ENCODE results near the gene CIAO2A.

CIAO2A gene

DNA sequence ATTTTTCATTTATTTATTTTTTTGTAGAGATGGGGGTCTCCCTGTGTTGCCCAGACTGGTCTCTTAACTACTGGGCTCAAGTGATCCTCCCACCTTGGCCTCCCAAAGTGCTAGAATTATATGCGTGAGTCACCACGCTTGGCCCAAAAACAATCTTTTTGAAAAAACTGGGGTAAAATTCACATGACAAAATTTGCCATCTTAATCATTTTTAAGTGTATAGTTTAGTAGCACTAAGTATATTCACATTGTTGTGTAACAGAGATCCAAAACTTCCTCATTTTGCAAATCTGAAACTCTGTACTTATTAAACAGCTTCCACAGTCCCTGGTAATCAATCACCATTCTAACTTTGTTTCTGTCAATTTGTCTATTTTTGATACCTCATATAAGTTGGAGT, 7.3 kb upstream of the CIAO2A start:
- H3K4me1 ChIP-seq (ENCODE audit: control insufficient read depth in 1 of 2, insufficient read depth in 1 of 2, low read depth in 1 of 2, low read length in 1 of 2) = peaks cover 46 to 48% of the 10 kb centered on the region in 2 experiments
- no peak overlapping the region for H3K4me3 ChIP-seq (ENCODE audit: low read depth in 1 of 2, low read length in 1 of 2)
- no peaks in the 10 kb centered on the region for H3K27me3 ChIP-seq
- no peaks in the 10 kb centered on the region for H3K36me3 ChIP-seq
- H3K27ac ChIP-seq = peak overlapping the region; percentile 46
- TF ChIP-seq, protein P1, sequence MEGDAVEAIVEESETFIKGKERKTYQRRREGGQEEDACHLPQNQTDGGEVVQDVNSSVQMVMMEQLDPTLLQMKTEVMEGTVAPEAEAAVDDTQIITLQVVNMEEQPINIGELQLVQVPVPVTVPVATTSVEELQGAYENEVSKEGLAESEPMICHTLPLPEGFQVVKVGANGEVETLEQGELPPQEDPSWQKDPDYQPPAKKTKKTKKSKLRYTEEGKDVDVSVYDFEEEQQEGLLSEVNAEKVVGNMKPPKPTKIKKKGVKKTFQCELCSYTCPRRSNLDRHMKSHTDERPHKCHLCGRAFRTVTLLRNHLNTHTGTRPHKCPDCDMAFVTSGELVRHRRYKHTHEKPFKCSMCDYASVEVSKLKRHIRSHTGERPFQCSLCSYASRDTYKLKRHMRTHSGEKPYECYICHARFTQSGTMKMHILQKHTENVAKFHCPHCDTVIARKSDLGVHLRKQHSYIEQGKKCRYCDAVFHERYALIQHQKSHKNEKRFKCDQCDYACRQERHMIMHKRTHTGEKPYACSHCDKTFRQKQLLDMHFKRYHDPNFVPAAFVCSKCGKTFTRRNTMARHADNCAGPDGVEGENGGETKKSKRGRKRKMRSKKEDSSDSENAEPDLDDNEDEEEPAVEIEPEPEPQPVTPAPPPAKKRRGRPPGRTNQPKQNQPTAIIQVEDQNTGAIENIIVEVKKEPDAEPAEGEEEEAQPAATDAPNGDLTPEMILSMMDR (IDR thresholded peaks at IDR 0.05) = no peak
- no peaks in the 10 kb centered on the region for H3K9me3 ChIP-seq

DNA sequence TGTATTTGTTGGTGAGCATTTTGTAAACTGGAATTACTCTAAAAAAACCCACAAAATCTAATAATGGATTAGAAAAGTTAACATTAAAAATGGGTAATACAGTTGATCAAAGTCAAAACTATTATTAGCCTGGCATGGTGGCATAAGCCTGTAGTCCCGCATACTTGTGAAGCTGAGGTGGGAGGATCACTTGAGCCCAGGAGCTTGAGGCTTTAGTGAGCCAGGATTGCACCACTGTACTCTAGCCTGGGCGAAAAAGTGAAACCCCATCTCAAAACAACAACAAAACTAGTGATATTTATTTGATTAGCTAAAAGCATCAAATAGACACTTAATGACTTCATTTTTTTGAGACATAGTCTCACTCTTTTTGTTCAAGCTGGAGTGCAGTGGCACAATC, 5.7 kb upstream of the CIAO2A start:
- Histone ChIP-seq H3K27me3 (no peaks in the 10 kb centered on the region), H3K36me3 (no peaks in the 10 kb centered on the region), H3K27ac (no peak overlapping the region), H3K4me3 (ENCODE audit: low read depth in 1 of 2, low read length in 1 of 2) (no peak overlapping the region), H3K9me3 (no peaks in the 10 kb centered on the region), H3K4me1 (ENCODE audit: control insufficient read depth in 1 of 2, insufficient read depth in 1 of 2, low read depth in 1 of 2, low read length in 1 of 2) (peaks cover 46 to 48% of the 10 kb centered on the region in 2 experiments)
- TF ChIP-seq, protein P1 (IDR thresholded peaks at IDR 0.05) = no peak

DNA sequence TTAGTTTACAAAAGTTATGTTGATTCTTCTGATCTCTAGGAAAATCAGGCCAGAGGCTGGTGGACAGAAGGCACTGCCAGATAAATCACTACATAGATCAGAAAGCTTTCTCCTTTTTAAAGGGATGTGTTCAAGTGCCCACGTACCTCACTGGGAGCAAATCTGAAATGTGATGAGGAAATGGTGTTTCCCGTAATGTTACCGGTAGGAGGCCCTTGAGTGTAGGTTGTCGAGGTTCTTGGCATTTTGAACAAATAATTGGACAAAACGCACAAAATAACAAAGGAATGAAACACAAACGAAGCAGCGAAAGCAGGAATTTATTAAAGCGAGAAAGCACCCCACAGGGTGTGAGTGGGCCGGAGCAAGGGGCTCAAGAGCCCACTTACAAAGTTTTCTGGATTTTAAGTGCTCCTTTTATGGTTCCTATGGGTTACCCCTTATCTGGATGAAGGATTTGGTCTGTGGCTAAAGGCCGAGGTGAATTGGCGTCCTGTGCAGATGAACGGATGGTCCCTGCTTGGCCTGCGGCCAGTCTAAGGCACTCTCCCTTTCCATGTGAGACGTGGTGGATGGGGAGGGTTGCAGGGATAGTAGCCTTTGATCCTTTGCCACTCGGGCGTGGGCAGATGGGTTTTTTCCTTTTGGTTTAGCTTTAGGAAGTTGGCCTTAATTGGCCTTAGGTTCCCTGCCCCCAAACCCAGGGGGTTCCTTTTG, 3.2 kb upstream of the CIAO2A start:
- H3K27me3 ChIP-seq = no peaks in the 10 kb centered on the region
- H3K27ac ChIP-seq = peak overlapping the region; percentile 95
- H3K9me3 ChIP-seq = no peaks in the 10 kb centered on the region
- H3K4me3 ChIP-seq (ENCODE audit: low read depth in 1 of 2, low read length in 1 of 2) = peak overlapping the region; percentile 87 to 95
- H3K36me3 ChIP-seq = no peaks in the 10 kb centered on the region
- TF ChIP-seq, protein P1 (IDR thresholded peaks at IDR 0.05) = no peak
- H3K4me1 ChIP-seq (ENCODE audit: control insufficient read depth in 1 of 2, insufficient read depth in 1 of 2, low read depth in 1 of 2, low read length in 1 of 2) = peaks cover 67 to 69% of the 10 kb centered on the region in 2 experiments

DNA sequence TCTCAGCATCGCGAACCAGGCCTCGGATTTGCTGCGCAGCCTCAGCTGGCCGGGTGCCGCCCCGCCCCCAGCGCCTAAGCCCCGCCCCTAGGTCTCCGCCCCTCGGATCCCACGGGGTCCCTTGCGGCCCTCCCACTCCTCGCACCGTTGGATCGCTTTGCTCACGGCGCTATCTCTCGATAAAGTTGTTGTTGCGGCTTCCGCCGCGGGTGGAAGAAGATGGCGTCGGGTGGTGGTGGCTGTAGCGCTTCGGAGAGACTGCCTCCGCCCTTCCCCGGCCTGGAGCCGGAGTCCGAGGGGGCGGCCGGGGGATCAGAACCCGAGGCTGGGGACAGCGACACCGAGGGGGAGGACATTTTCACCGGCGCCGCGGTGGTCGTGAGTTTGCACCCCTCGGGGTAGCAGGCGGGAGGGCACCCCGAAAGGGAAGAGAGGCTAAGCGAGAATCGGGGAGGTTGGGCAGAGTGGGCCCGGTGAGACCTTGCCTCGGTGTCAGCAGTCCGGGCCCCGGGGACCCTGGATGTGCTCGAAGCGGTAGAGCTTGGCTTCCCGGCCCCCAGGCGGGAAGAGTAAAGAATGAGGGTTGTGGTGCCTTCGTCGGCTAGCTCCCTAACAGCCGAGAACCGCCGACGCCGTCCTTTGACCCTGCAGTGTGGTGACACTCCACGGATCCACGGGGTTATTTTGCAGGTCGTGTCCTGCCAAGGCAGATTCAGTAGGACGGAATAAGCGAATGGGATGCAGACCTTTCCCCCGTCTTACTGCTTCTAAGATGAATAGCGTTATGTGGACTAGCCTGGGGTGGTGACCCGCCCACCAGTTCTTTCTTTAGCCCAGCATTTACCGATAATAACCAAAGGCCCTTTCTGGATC, 2.4 kb upstream of the CIAO2A start, which contains the start of gene SNX1:
TSS of gene SNX1 (plus strand) at position 188 of the 873 bp plus-strand sequence. CDS start at position 220, 32 bp downstream.
- Histone ChIP-seq H3K4me3 (ENCODE audit: low read depth in 1 of 2, low read length in 1 of 2) (peak within 1 kb of the TSS; percentile 88 to 95), H3K9me3 (no peaks in the 10 kb centered on the region), H3K27ac (peak within 1 kb of the TSS; percentile 95), H3K36me3 (no peaks in the 10 kb centered on the region), H3K27me3 (no peaks in the 10 kb centered on the region), H3K4me1 (ENCODE audit: control insufficient read depth in 1 of 2, insufficient read depth in 1 of 2, low read depth in 1 of 2, low read length in 1 of 2) (peaks cover 66 to 67% of the 10 kb centered on the region in 2 experiments)
- TF ChIP-seq, protein P1 (IDR thresholded peaks at IDR 0.05) = peak; percentile 39

DNA sequence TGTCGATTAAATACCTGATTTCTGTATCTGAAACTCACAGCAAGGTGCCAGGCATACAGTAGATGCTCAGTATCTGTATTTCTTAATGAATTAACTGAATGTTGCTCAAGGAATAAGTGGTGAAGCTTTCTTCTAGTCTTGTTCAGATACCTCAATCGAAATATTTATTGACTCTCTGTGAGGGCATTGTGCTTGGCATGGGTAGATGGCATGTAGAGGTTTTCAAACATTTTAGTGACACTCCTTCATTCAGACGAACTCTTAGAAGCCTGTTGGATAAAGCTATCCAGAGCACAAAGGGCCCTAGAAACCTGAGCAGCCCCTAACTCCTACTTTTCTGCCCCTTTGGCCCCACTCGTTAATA, 1.8 kb upstream of the CIAO2A start:
- Histone ChIP-seq H3K4me3 (ENCODE audit: low read depth in 1 of 2, low read length in 1 of 2) (peak overlapping the region; percentile 87 to 95), H3K9me3 (no peaks in the 10 kb centered on the region), H3K36me3 (no peaks in the 10 kb centered on the region), H3K4me1 (ENCODE audit: control insufficient read depth in 1 of 2, insufficient read depth in 1 of 2, low read depth in 1 of 2, low read length in 1 of 2) (peaks cover 66 to 68% of the 10 kb centered on the region in 2 experiments), H3K27me3 (no peaks in the 10 kb centered on the region), H3K27ac (peak overlapping the region; percentile 95)
- TF ChIP-seq, protein P1 (IDR thresholded peaks at IDR 0.05) = no peak

Measured in neutrophil (primary cell).